ENCODE measurements around the gene NTRK3.

NTRK3 gene

GRCh38 chr15:87910301-87910700, 346.2 kb downstream of the NTRK3 start:
- ATAC-seq: no peak
- TF ChIP-seq GLIS3 (CRISPR knock-in tag; IDR thresholded peaks at IDR 0.05): no peak
- TF ChIP-seq ZFP30 (CRISPR knock-in tag; IDR thresholded peaks at IDR 0.05): no peak
- no peak for TF ChIP-seq ZNF70 (CRISPR knock-in tag; IDR thresholded peaks at IDR 0.05)
- no peak for TF ChIP-seq ZC3H10 (CRISPR knock-in tag; IDR thresholded peaks at IDR 0.05)
- no peak for TF ChIP-seq ZNF8 (CRISPR knock-in tag; IDR thresholded peaks at IDR 0.05)
- TF ChIP-seq ARNTL (CRISPR knock-in tag; IDR thresholded peaks at IDR 0.05; ENCODE audit: borderline replicate concordance, low read depth): no peak
- TF ChIP-seq RARB (CRISPR knock-in tag; IDR thresholded peaks at IDR 0.05): no peak
- TF ChIP-seq TOX (CRISPR knock-in tag; IDR thresholded peaks at IDR 0.05; ENCODE audit: borderline replicate concordance): no peak
- TF ChIP-seq BACH2 (CRISPR knock-in tag; IDR thresholded peaks at IDR 0.05; ENCODE audit: borderline replicate concordance): no peak
- TF ChIP-seq CSRNP3 (CRISPR knock-in tag; IDR thresholded peaks at IDR 0.05): no peak
- TF ChIP-seq ZFP3 (CRISPR knock-in tag; IDR thresholded peaks at IDR 0.05): no peak
- no peak for TF ChIP-seq PATZ1 (CRISPR knock-in tag; IDR thresholded peaks at IDR 0.05; ENCODE audit: borderline replicate concordance)
- no peak for TF ChIP-seq TSHZ2 (CRISPR knock-in tag; IDR thresholded peaks at IDR 0.05)
- TF ChIP-seq CREB5 (CRISPR knock-in tag; IDR thresholded peaks at IDR 0.05; ENCODE audit: low read depth): no peak
- no peak for TF ChIP-seq TCF4 (CRISPR knock-in tag; IDR thresholded peaks at IDR 0.05; ENCODE audit: borderline replicate concordance)
- no peak for TF ChIP-seq PPARA (CRISPR knock-in tag; IDR thresholded peaks at IDR 0.05; ENCODE audit: borderline replicate concordance)
- TF ChIP-seq ESRRG (CRISPR knock-in tag; IDR thresholded peaks at IDR 0.05): no peak

GRCh38 chr15:87907676-87908446, 348.7 kb downstream of the NTRK3 start:
- no peak for ATAC-seq
- TF ChIP-seq CREB5 (CRISPR knock-in tag; IDR thresholded peaks at IDR 0.05; ENCODE audit: low read depth): no peak
- no peak for TF ChIP-seq PPARA (CRISPR knock-in tag; IDR thresholded peaks at IDR 0.05; ENCODE audit: borderline replicate concordance)
- TF ChIP-seq PATZ1 (CRISPR knock-in tag; IDR thresholded peaks at IDR 0.05; ENCODE audit: borderline replicate concordance): no peak
- TF ChIP-seq GLIS3 (CRISPR knock-in tag; IDR thresholded peaks at IDR 0.05): no peak
- no peak for TF ChIP-seq ESRRG (CRISPR knock-in tag; IDR thresholded peaks at IDR 0.05)
- no peak for TF ChIP-seq ZNF565 (CRISPR knock-in tag; conservative IDR thresholded peaks at IDR 0.05; ENCODE audit: low read depth)
- TF ChIP-seq ISL1 (CRISPR knock-in tag; IDR thresholded peaks at IDR 0.05): no peak
- TF ChIP-seq CSDC2 (CRISPR knock-in tag; IDR thresholded peaks at IDR 0.05): no peak
- TF ChIP-seq ZNF8 (CRISPR knock-in tag; IDR thresholded peaks at IDR 0.05): no peak
- no peak for TF ChIP-seq TCF4 (CRISPR knock-in tag; IDR thresholded peaks at IDR 0.05; ENCODE audit: borderline replicate concordance)
- TF ChIP-seq SNAI2 (CRISPR knock-in tag; IDR thresholded peaks at IDR 0.05): no peak
- TF ChIP-seq OSR1 (CRISPR knock-in tag; IDR thresholded peaks at IDR 0.05): no peak
- TF ChIP-seq ZC3H10 (CRISPR knock-in tag; IDR thresholded peaks at IDR 0.05): no peak
- no peak for TF ChIP-seq RARB (CRISPR knock-in tag; IDR thresholded peaks at IDR 0.05)

All from SK-N-SH treated with all-trans-retinoic acid at 6 μM for 48 hours (cell line).